HG02588 (cell line): ENCODE measurements around the gene PROSER1.
"Not testable (repeated sequence)": the region's sequence is repeated elsewhere in the genome, so short reads cannot be mapped to it uniquely, and the experiment has no call there.

Source experiments
- ATAC-seq: cut with Tn5 transposase; IDR thresholded peaks from one replicate; pipeline ENCODE4 v1.9.1; 2021; ENCODE audit warnings: mild to moderate bottlenecking, moderate library complexity; ENCODE audit not compliant: unreplicated experiment

Gene PROSER1

GRCh38 chr13:39032150-39032549 lies 5.7 kb downstream of the PROSER1 start:
- ATAC-seq = no peak

DNA sequence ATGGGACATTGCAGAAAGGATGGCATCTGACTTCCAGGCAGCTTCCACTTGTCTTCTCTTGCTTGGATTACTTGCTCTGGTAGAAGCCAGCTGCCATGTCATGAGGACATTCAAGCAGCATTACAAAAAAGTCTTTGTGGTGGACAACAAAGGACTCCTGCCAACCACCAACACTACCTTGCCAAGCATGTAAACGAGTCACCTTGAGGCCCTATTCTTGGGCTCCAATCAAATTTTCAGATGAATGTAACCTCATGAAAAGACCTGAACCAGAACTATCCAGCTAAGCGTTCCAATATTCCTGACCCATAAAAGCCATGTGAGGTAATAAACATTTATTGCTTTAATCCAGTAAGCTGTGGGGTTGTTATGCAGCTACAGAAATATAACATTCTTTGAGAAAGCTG lies 12.5 kb downstream of the PROSER1 start:
- no peak for ATAC-seq

DNA sequence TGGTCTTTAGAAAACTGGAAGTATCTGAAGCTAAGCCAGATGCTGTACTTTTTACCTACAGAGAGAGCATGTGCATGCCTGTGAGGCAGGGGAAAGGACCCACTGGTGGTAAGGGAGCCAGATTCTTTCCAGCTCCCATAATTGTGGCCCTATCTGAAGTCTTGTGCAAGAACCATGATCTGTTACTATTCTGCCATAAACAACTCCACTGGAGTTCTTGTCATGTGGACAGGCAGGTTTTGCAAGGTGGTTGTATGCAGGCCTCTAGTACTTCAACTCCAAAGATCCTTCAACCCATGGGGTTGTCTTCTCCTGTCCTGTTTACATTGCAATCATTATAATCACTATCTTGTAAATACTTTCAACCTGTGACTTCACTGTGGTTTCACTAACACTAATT lies 14.1 kb downstream of the PROSER1 start:
- ATAC-seq = no peak

- ATAC-seq = no peak
Measured at GRCh38 chr13:39023316-39023715, 14.6 kb downstream of the PROSER1 start.

DNA sequence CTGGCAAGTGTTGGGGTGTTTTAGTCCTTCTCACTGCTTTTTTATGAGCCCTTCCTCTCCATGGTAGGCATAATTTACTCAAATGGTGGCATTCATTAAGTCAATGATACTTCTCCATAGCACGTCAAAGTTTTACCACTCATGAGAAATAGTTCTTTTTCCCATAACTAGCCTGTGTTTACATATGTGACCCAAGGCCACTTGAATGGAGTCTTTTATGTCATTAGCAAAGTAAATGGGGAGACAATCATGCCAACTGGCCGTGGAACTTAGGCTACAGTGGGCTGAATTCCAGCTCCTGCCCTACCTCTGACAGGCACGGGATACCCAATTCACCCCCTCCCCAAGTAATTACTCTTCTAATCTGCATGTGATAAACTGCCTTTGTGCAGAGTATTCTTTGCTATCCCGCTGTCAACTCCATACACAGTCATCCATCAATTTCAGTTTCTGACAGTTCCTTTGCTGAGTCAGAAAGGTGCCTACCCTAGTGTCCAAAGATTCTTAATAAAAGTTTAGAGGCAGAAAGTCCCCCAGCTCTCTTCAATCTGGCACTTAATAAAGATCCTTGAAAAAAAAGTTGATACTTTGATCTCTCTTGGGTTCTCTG lies 16.9 kb downstream of the PROSER1 start:
- ATAC-seq = no peak

DNA sequence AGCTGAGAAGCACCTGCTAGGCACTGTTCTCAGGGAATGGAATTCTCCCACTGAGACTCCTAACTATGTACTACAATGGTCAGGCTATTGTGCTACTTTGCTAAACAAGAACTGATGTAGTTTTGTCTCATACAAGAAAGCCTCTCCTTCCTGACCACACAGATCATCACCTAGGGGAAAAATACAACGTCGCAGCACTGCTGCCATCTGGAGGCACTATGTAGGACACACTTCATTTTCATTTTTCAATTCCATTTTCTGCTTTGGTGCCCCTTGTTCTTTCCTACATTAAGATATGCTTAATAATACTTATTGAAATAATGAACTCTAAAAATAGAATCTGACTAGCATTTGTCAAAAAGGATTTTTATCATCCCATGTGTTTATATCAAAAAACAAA lies 21.1 kb downstream of the PROSER1 start:
- peak; percentile 78 for ATAC-seq

DNA sequence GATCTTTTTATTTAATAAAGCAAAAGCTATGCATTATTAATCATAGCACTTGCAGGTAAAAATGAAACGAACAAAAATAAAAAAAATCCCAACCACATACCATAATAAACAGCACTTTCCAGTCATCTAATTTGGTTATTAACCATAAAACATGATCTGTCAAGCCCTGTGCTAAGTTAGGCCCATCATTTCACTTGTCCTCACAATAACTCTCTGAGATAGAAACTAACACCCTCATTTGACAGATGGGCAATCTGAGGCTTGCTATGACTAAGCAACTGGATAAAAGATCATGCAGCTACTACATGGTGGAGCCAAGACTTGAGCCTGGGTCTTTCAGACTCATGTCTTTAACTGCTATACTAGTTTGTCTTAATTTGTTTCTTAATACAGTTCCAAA lies 21.8 kb downstream of the PROSER1 start:
- peak; percentile 86 for ATAC-seq

DNA sequence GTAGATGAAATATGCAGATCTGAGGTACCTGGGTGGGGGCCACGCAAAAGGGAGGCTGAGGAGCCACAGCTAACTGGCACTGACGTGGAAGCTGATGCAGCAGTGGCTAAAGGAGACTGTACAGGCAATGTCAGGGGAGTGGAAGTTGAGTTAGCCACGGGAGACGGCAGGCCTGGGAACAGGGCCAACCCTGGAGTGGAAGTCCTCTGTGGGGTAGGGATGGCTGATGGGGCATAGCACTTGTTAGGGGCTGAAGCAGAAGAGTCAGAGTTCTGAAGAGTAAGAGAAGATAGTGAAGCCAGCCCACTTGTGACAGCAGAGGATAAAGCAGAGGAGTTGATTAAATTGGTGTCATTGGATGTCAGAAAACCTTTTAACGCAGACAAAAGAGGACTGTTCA lies 24.4 kb downstream of the PROSER1 start:
- no peak for ATAC-seq

DNA sequence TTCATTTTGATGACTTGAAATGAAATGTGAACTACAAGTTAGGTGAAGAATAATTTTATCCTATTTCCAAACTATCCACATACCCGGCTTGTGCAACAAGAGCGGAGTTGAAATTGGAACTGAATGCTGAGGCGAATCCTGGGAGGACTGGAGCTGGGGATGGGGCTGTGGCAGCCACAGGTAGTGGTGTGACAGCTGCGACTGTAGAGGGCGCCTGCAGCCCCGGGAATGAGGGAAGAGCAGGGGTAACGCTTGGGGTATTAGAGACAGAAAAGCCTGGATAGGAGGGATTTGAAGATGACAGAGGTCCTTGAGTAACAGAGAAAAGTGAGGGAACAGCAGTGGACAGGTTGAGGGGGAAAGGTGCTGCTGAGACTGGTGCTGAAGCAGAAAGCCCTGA lies 25.3 kb downstream of the PROSER1 start:
- ATAC-seq = no peak

DNA sequence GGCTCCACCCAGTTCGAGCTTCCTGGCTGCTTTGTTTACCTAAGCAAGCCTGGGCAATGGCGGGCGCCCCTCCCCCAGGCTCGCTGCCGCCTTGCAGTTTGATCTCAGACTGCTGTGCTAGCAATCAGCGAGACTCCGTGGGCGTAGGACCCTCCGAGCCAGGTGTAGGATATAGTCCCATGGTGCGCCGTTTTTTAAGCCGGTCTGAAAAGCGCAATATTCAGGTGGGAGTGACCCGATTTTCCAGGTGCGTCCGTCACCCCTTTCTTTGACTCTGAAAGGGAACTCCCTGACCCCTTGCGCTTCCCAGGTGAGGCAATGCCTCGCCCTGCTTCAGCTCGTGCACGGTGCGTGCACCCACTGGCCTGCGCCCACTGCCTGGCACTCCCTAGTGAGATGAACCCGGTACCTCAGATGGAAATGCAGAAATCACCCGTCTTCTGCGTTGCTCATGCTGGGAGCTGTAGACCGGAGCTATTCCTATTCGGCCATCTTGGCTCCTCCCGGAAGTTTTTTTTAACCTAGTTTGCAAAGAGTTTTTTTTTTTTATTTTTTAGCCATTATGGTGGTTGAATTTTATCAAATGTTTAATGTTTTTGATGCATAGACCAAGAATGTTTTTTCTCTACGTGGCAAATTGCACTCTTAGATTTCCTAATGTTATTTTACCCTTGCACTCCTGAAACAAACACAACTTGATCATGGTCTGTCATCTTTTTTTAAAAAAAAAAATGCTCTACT lies 31.3 kb downstream of the PROSER1 start:
- ATAC-seq = not testable (repeated sequence)

- ATAC-seq = no peak
Measured at GRCh38 chr13:38998739-38999138, 39.1 kb downstream of the PROSER1 start.

- ATAC-seq = no peak
Measured at GRCh38 chr13:38993381-38993780, 44.5 kb downstream of the PROSER1 start.

DNA sequence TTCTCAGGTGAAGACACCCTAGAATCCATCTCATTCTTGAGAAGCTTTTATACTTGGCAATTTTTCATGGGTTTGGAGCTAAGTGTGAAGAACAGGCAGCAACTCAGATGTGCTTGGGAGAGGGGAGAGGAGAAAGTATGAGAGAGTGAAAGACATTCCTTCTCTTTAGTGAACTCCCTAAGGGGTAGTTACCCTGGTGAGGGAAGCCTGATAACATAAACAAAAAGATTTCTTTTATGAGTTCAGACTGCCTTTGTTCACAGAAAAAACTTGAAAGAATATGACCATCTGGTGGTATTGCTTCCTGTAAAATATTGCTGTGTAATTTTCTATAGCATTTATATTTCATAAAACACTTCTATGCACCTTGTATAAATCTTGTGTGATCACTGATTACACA lies 47.2 kb downstream of the PROSER1 start, which contains the start of gene STOML3:
TSS of gene STOML3 (minus strand) at position 139 of the 400 bp plus-strand sequence. CDS start at position 29, 110 bp downstream.
- no peak for ATAC-seq

GRCh38 chr13:38981096-38981495 lies 56.8 kb downstream of the PROSER1 start:
- ATAC-seq = no peak

DNA sequence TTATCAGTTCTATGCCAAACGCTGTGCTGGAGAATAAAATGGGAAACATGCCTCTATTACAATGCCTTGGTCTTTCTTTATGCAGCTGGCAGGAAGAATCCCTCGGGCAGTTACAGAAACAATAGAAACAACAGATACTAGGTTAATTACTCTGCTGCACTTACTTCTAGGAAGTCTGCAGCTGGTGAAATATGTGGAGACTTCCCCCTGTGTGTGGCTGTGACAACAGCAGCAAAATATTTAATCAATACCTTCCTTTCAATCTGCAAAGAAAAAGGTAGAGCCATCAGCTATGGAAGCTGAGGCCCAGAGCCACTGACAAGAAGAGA lies 57.2 kb downstream of the PROSER1 start:
- no peak for ATAC-seq

GRCh38 chr13:38979891-38980749 lies 57.8 kb downstream of the PROSER1 start:
- no peak for ATAC-seq

DNA sequence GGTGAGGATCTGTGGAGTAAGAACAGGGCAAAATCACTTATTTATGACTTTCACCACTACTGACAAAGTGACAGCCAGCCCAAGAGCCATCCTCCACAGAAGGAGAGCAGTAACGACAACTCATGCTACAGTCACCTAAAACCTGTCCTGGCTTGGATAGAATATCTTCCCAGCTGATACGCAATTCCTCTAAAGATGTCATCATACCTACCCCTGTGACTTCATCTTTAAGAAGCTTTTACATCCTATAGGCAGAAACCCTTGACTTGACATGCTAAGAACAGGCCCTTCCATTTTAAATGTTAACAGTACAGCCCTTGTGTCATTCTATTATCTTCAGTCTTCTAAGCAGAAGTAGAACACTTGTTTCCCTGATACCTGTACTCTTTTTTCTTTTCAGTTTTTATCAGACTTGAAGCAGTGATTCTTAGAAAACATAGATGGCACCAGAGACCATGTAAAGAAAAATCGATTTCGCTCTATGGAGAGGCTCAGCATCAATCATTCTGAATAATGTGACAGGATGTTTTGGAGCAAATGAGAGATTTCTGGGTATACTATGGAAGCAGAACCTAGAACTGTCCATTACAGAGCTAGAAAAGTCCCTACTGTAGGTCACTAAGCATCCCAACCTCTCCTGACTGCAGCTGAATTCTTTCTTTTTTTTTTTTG lies 67.4 kb downstream of the PROSER1 start:
- ATAC-seq = no peak

- ATAC-seq = no peak
Measured at GRCh38 chr13:38969187-38969586, 68.7 kb downstream of the PROSER1 start.

DNA sequence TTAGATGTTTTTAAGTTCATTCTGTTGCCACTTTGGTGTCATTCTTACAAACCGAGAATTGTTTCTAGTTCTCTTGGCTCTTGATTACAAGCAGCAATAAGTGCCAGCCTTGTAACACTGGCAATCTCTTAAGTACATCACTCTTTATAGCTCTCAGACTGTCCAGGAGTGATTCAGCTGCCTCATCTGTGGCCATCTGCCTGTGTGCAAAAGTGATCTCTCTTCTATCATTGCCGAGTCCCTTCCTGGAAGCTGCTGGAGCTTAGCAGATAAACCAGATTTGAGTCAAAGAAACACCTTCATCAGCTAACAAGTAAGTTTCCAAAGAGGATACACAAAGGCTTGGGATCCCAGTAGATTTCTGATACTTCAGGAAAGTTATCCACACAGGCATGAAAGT lies 70.4 kb downstream of the PROSER1 start:
- ATAC-seq = no peak

DNA sequence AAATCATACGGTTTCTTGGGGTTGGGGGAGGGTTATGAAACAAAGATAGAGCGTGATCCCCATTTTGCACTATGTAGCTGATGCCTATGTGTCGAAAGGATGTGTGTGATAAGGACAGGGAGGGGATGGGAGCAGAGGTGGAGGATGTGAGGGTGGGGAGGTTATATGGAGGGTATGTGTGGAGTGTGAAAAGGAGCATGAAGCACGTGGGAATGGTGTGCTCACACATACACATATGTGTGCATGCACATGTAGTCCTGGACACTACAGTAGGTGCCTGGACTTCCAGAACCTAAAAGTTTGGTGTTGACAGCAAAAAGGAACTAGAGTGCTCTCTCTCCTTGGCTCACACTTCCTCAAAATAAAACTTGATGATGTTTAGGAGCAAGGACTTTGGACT lies 72.6 kb downstream of the PROSER1 start:
- no peak for ATAC-seq

DNA sequence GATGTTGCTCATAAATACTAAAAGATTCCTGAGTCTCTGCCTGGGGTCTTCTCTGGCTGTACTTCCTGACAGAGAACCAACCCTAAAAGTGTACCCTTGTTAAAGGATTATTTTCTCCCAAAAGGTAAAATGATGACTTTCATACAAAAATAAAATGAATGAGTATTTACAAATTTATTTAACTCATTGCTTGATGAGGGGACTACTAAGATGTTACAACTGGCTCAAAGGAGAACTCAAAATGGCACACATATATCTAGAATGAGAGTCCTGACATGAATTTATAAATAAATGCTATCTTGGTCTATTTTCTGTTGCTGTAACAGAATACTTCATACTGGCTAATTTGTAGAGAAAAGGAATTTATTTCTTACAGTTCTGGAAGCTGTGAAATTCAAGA lies 77.7 kb downstream of the PROSER1 start:
- ATAC-seq = no peak
